KMS-11 (cell line): ENCODE results near the gene MRPL4.

ENCODE experiments used
- H2AFZ ChIP-seq: fragments of 200-600 bp; sonication (generic); 2 replicates; pipeline ENCODE4 v1.6.1; 2016; ENCODE audit warnings: antibody characterized with exemption, mixed run types, low read depth
- H3K27ac ChIP-seq: fragments of 200-600 bp; sonication (generic); 2 replicates; pipeline ENCODE4 v1.6.1; 2016; ENCODE audit warnings: mild to moderate bottlenecking, mixed run types
- H3K27me3 ChIP-seq: fragments of 200-600 bp; sonication (generic); 2 replicates; pipeline ENCODE4 v1.6.1; 2017; ENCODE audit warnings: mild to moderate bottlenecking, low read depth, mixed run types, moderate library complexity; ENCODE audit not compliant: insufficient read depth
- H3K36me3 ChIP-seq: fragments of 200-600 bp; sonication (generic); 2 replicates; pipeline ENCODE4 v1.6.1; 2017; ENCODE audit warnings: mild to moderate bottlenecking, mixed run types; ENCODE audit not compliant: insufficient read depth
- H3K4me1 ChIP-seq: fragments of 200-600 bp; sonication (generic); 2 replicates; pipeline ENCODE4 v1.6.1; 2016; ENCODE audit warnings: mild to moderate bottlenecking, low read depth, mixed run types; ENCODE audit not compliant: poor library complexity, severe bottlenecking
- H3K4me2 ChIP-seq: fragments of 200-600 bp; sonication (generic); 2 replicates; pipeline ENCODE4 v1.7.0; 2016; ENCODE audit warnings: mild to moderate bottlenecking, mixed run types
- H3K4me3 ChIP-seq: fragments of 200-600 bp; sonication (generic); IDR thresholded peaks from 2 replicates; pipeline ENCODE4 v1.6.1; 2017; ENCODE audit warnings: low read depth, low read length, mixed read lengths; ENCODE audit not compliant: insufficient read depth
- H3K79me2 ChIP-seq: fragments of 200-600 bp; sonication (generic); 2 replicates; pipeline ENCODE4 v1.6.1; 2016; ENCODE audit warnings: low read depth, mixed run types; ENCODE audit not compliant: insufficient read depth
- H3K9ac ChIP-seq: fragments of 200-600 bp; sonication (generic); 2 replicates; pipeline ENCODE4 v1.6.1; 2016; ENCODE audit warnings: mild to moderate bottlenecking, mixed run types
- H4K20me1 ChIP-seq: fragments of 200-600 bp; sonication (generic); 2 replicates; pipeline ENCODE4 v1.6.1; 2016; ENCODE audit warnings: mild to moderate bottlenecking, mixed run types; ENCODE audit not compliant: insufficient read depth
- CTCF ChIP-seq: fragments of 200-600 bp; sonication (generic); conservative IDR thresholded peaks from 2 replicates; pipeline ENCODE4 v1.6.1; 2017; ENCODE audit warnings: low read depth, mild to moderate bottlenecking, antibody characterized with exemption, low read length, moderate library complexity, mixed read lengths

Gene MRPL4

GRCh38 chr19:10309423-10309822 is 57.4 kb downstream of the MRPL4 start, which contains the start of gene ZGLP1:
Gene ZGLP1, minus strand, starts transcription at chr19:10309815.
- no peak for TF ChIP-seq CTCF
- no peak within 1 kb of the TSS for H2AFZ ChIP-seq
- H3K79me2 ChIP-seq: no peaks in the 10 kb centered on the region
- H3K27me3 ChIP-seq: no peaks in the 10 kb centered on the region
- H3K4me2 ChIP-seq: no peak within 1 kb of the TSS
- H3K36me3 ChIP-seq: no peaks in the 10 kb centered on the region
- no peak within 1 kb of the TSS for H3K27ac ChIP-seq
- H3K9ac ChIP-seq: no peak within 1 kb of the TSS
- H3K4me3 ChIP-seq: no peak within 1 kb of the TSS
- H4K20me1 ChIP-seq: no peaks in the 10 kb centered on the region
- H3K4me1 ChIP-seq: peaks cover under 1% of the 10 kb centered on the region
